Stomach (tissue), 9 donors: Measurements from ENCODE around the gene CKB. TPM values are rescaled to one million over a fixed set of nuclear protein-coding genes. Genes with fewer than 3 reads are reported as not detected.

Experiments used
- DNase-seq, 2 donors: peaks; one replicate each; pipeline versions ENCODE4 v3.0.0 to v3.0.0-alpha.2; 2013 to 2019
- H3K27ac ChIP-seq, 5 donors: fragments of 200-600 bp in 4 of 5; sonication (generic) in 4 of 5; one replicate each; pipeline ENCODE4 v1.5.1; 2013 to 2019; ENCODE audit warnings: mild to moderate bottlenecking in 1 of 5, moderate library complexity in 1 of 5
- H3K27me3 ChIP-seq, 3 donors: fragments of 200-600 bp; sonication (generic); one replicate each; pipeline ENCODE4 v1.5.1; 2017 to 2019; ENCODE audit warnings: mixed run types in 1 of 3
- H3K36me3 ChIP-seq, 4 donors: fragments of 200-600 bp; sonication (generic); 1 replicate in 3 of 4; 2 replicates in 1 of 4; pipeline ENCODE4 v1.5.1; 2016 to 2019
- H3K4me1 ChIP-seq, 4 donors: fragments of 200-600 bp; sonication (generic); one replicate each; pipeline ENCODE4 v1.5.1; 2016 to 2019
- H3K4me3 ChIP-seq, 4 donors: fragments of 200-600 bp; sonication (generic) in 3 of 4; one replicate each; pipeline ENCODE4 v1.5.1; 2016 to 2019; ENCODE audit warnings: mild to moderate bottlenecking in 1 of 4
- H3K9me3 ChIP-seq, 4 donors: fragments of 200-600 bp; sonication (generic); one replicate each; pipeline ENCODE4 v1.5.1; 2016 to 2019
- CTCF ChIP-seq, 7 experiments: fragments of 450-650 bp in 4 of 7; fragments of 200-600 bp in 3 of 7; sonication (generic) in 3 of 7; IDR thresholded peaks; one replicate each; pipeline ENCODE4 v1.5.1; 2016 to 2019; ENCODE audit warnings: antibody characterized with exemption in 7 of 7, control low read depth in 2 of 7, mild to moderate bottlenecking in 1 of 7
- EP300 ChIP-seq: sonication (generic); formaldehyde crosslinking; IDR thresholded peaks from one replicate; pipeline ENCODE4 v1.6.1; 2017; ENCODE audit warnings: antibody characterized with exemption
- POLR2A ChIP-seq, 4 donors: fragments of 450-650 bp; IDR thresholded peaks; one replicate each; pipeline ENCODE4 v1.6.1; 2016; ENCODE audit warnings: antibody characterized with exemption in 4 of 4, control low read depth in 2 of 4, mild to moderate bottlenecking in 1 of 4, moderate library complexity in 1 of 4
- POLR2AphosphoS5 ChIP-seq, 3 donors: sonication (generic); formaldehyde crosslinking; IDR thresholded peaks; one replicate each; pipeline ENCODE4 v1.6.1; 2016; ENCODE audit warnings: antibody characterized with exemption in 3 of 3
- WGBS, 5 donors: extraction: QIAGEN DNeasy Blood & Tissue Kit in 3 of 5; methylation state at CpG; one replicate each; pipeline versions ENCODE4 v1.1.5 to v1.1.7; 2013 to 2018; 5-methylcytosine and 5-hydroxymethylcytosine counted together
- intact Hi-C: fragments of 100-400 bp; cut with DNase I; formaldehyde crosslinking; loops from one replicate; pipeline ENCODE4 v1.15.1; 2023; ENCODE audit warnings: low total_unique reads
- polyA plus RNA-seq, 3 donors: library from polyadenylated mRNA; stranded (reverse); fragments of 200-250 nt; gene quantifications; one replicate each; pipeline ENCODE4 v1.2.3, GENCODE V29; 2013
- total RNA-seq, 5 donors: library from RNA; depleted of rRNA; stranded (reverse); fragments of >200 nt; gene quantifications; one replicate each; pipeline versions ENCODE4 v1.1.0 to v1.2.3, GENCODE V29; 2014 to 2016
- donor health status: healthy with polysubstance abuse.
- donor health status: Bipolar disorder and iron deficiency.
- donor health status: healthy.

The CKB gene
- total and polyA plus RNA-seq, 8 donors, result 216 to 1,146 (median 806) TPM

- Histone ChIP-seq H3K36me3 (peaks cover 27 to 77% (median 74%) of the 10 kb centered on the region in 4 donors), H3K9me3 (no peaks in the 10 kb centered on the region), H3K4me1 (peaks cover 13 to 16% (median 16%) of the 10 kb centered on the region in 4 donors), H3K27me3 (no peaks in the 10 kb centered on the region), H3K27ac (no peak overlapping the region), H3K4me3 (no peak overlapping the region)
- intact Hi-C loops, result no loop called here
- WGBS, 5 donors, result 82 to 87% (median 85%) methylated on average over 16 of the region's 16 CpGs
- TF ChIP-seq POLR2A (IDR thresholded peaks at IDR 0.05), result no peak
- TF ChIP-seq POLR2AphosphoS5 (IDR thresholded peaks at IDR 0.05), result no peak
- TF ChIP-seq EP300, result no peak
- no peak for TF ChIP-seq CTCF (IDR thresholded peaks at IDR 0.05)
- no peak for DNase-seq
Measured at GRCh38 chr14:103508521-103509329, 13.9 kb downstream of the CKB start.

- Histone ChIP-seq H3K27me3 (no peaks in the 10 kb centered on the region), H3K27ac (no peak overlapping the region), H3K9me3 (no peaks in the 10 kb centered on the region), H3K36me3 (peaks cover 35 to 86% (median 84%) of the 10 kb centered on the region in 4 donors), H3K4me1 (peaks cover 6% of the 10 kb centered on the region in 4 donors), H3K4me3 (no peak overlapping the region)
- 80 to 89% (median 82%) methylated on average over 3 of the region's 3 CpGs for WGBS, 5 donors
- DNase-seq, result no peak
- intact Hi-C loops, result no loop called here
- TF ChIP-seq CTCF (IDR thresholded peaks at IDR 0.05) (no peak), EP300 (no peak), POLR2AphosphoS5 (IDR thresholded peaks at IDR 0.05) (no peak), POLR2A (IDR thresholded peaks at IDR 0.05) (no peak)
Measured at GRCh38 chr14:103507751-103508150, 14.9 kb downstream of the CKB start.

GRCh38 chr14:103504991-103505565, 17.6 kb downstream of the CKB start:
- no peaks in the 10 kb centered on the region for H3K9me3 ChIP-seq
- no peak for DNase-seq
- 71 to 85% (median 81%) methylated on average over 8 of the region's 8 CpGs for WGBS, 5 donors
- H3K27ac ChIP-seq, result no peak overlapping the region
- H3K36me3 ChIP-seq, result peaks cover 41 to 93% (median 90%) of the 10 kb centered on the region in 4 donors
- H3K4me1 ChIP-seq, result peaks cover 0 to 7% (median 3%) of the 10 kb centered on the region in 4 donors
- H3K27me3 ChIP-seq, result no peaks in the 10 kb centered on the region
- intact Hi-C loops, result no loop called here
- no peak for TF ChIP-seq CTCF (IDR thresholded peaks at IDR 0.05)
- no peak for TF ChIP-seq POLR2A (IDR thresholded peaks at IDR 0.05)
- TF ChIP-seq EP300, result no peak
- no peak for TF ChIP-seq POLR2AphosphoS5 (IDR thresholded peaks at IDR 0.05)
- no peak overlapping the region for H3K4me3 ChIP-seq

- intact Hi-C loops, result no loop called here
Measured at GRCh38 chr14:103503296-103503695, 19.3 kb downstream of the CKB start.

More at GRCh38 chr14:103503296-103503695, 19.3 kb downstream of the CKB start:
- TF ChIP-seq POLR2AphosphoS5 (IDR thresholded peaks at IDR 0.05) (no peak), POLR2A (IDR thresholded peaks at IDR 0.05) (no peak)
- Histone ChIP-seq H3K27ac (no peak overlapping the region), H3K4me1 (peaks cover 0 to 12% (median 6%) of the 10 kb centered on the region in 4 donors), H3K36me3 (peaks cover 34 to 93% (median 91%) of the 10 kb centered on the region in 4 donors), H3K9me3 (no peaks in the 10 kb centered on the region), H3K4me3 (no peak overlapping the region), H3K27me3 (no peaks in the 10 kb centered on the region)
- no peak for DNase-seq
- 92 to 96% (median 93%) methylated on average over 12 of the region's 12 CpGs for WGBS, 5 donors
